ENCODE results near the gene UMAD1. TPM values are rescaled to one million over a fixed set of nuclear protein-coding genes. Genes with fewer than 3 reads are reported as not detected.

UMAD1 gene
- total and polyA plus RNA-seq, 12 donors: 7.4 to 77.4 (median 24.4) TPM

DNA sequence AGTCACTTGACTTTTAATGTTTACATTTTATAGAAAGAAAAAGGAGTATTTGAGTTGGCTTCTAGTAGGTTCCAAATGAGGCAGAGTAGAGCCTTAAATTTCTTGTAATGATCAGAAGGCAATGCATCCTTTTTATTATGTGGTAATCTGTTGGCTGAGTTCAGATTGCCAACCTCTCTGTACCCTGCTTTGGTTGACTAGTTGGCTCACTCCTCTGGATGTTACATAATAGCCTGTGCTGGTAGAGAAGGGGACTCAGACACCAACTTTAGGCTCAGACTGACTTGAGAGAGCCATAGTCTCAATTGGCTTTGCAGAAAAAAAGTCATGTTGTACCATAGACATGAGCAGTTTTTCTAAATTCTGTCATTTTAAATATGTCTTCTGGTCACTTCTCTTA, 281.3 kb downstream of the UMAD1 start:
- Histone ChIP-seq H3K9me3 (replicated peaks in 1 of 3) (no peaks in the 10 kb centered on the region), H3K27me3 (no peaks in the 10 kb centered on the region), H3K27ac (no peak overlapping the region), H3K4me3 (no peak overlapping the region), H3K36me3 (replicated peaks in 1 of 2) (no peaks in the 10 kb centered on the region), H3K4me1 (replicated peaks in 1 of 2) (no peaks in the 10 kb centered on the region)
- intact Hi-C loops (cut with DNase I): no loop called here
- TF ChIP-seq POLR2A (IDR thresholded peaks at IDR 0.05) (no peak), CTCF (IDR thresholded peaks at IDR 0.05) (no peak)
- no peak for DNase-seq

GRCh38 chr7:7922684-7923385, 282.3 kb downstream of the UMAD1 start:
- intact Hi-C loops (cut with DNase I): no loop called here
- TF ChIP-seq CTCF (IDR thresholded peaks at IDR 0.05) (no peak), POLR2A (IDR thresholded peaks at IDR 0.05) (no peak)
- H3K4me3 ChIP-seq: no peak overlapping the region
- H3K4me1 ChIP-seq (replicated peaks in 1 of 2): no peaks in the 10 kb centered on the region
- H3K9me3 ChIP-seq (replicated peaks in 1 of 3): no peaks in the 10 kb centered on the region
- no peaks in the 10 kb centered on the region for H3K36me3 ChIP-seq (replicated peaks in 1 of 2)
- 76 to 80% (median 78%) methylated on average over 7 of the region's 7 CpGs for WGBS, 4 donors
- DNase-seq: no peak
- H3K27me3 ChIP-seq: no peaks in the 10 kb centered on the region
- H3K27ac ChIP-seq: no peak overlapping the region

DNA sequence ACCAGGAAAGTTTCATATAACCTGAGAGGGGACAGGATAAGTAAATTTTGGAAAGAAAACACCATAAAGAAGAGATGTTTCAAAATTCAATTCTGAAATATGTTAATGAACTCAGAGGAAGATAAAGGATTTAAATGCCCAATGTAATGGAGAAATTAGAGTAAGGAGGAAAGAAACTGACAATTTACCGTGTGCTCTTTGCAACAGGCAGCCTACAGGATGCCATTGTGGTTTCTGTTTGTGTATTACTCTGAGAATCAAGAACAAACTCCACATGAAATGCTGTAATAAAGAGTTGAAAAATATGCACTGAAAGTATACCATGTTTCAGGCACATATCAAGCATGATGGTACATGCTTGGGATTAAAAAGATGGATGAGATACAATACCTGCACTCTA, 283.3 kb downstream of the UMAD1 start:
- intact Hi-C loops (cut with DNase I): no loop called here
- no peaks in the 10 kb centered on the region for H3K36me3 ChIP-seq (replicated peaks in 1 of 2)
- no peaks in the 10 kb centered on the region for H3K27me3 ChIP-seq
- TF ChIP-seq CTCF (IDR thresholded peaks at IDR 0.05): no peak
- no peak for TF ChIP-seq POLR2A (IDR thresholded peaks at IDR 0.05)
- DNase-seq: no peak
- no peak overlapping the region for H3K4me3 ChIP-seq
- H3K27ac ChIP-seq: no peak overlapping the region
- 61 to 76% (median 74%) methylated on average over 1 of the region's 1 CpG for whole genome bisulfite sequencing, 4 donors
- H3K9me3 ChIP-seq (replicated peaks in 1 of 3): no peaks in the 10 kb centered on the region
- H3K4me1 ChIP-seq (replicated peaks in 1 of 2): no peaks in the 10 kb centered on the region

GRCh38 chr7:7924303-7924702, 283.8 kb downstream of the UMAD1 start:
- Histone ChIP-seq H3K27me3 (no peaks in the 10 kb centered on the region), H3K4me3 (no peak overlapping the region), H3K36me3 (replicated peaks in 1 of 2) (no peaks in the 10 kb centered on the region), H3K27ac (no peak overlapping the region), H3K4me1 (replicated peaks in 1 of 2) (no peaks in the 10 kb centered on the region), H3K9me3 (replicated peaks in 1 of 3) (no peaks in the 10 kb centered on the region)
- no peak for TF ChIP-seq CTCF (IDR thresholded peaks at IDR 0.05)
- TF ChIP-seq POLR2A (IDR thresholded peaks at IDR 0.05): no peak
- DNase-seq: no peak
- intact Hi-C loops (cut with DNase I): no loop called here

Small RNA genes lying within 50 kb of the gene (small RNA-seq; reads per million reads assigned to genes)
- 0 reads per million in 2 donors for gene RNU6-534P

Other genes starting within 250 kb of the UMAD1 start
- 1 to 10 TPM in 7 of 9 donors, under 1 TPM in 2; 0.66 to 6.2 (median 1.9) TPM for gene COL28A1, start 104.9 kb upstream of the UMAD1 start, total RNA-seq
- 10 to 100 TPM in 1 of 3 donors, 1 to 10 TPM in 2; 3.6 to 16.0 (median 6.7) TPM for gene COL28A1, start 104.9 kb upstream of the UMAD1 start, polyA plus RNA-seq
- gene MIOS, start 73.9 kb upstream of the UMAD1 start, total RNA-seq: 10 to 100 TPM; 15.5 to 51.3 (median 26.0) TPM
- gene MIOS, start 73.9 kb upstream of the UMAD1 start, polyA plus RNA-seq: 10 to 100 TPM in 2 of 3 donors, 1 to 10 TPM in 1; 8.7 to 28.0 (median 15.1) TPM
- 10 to 100 TPM; 15.3 to 52.5 (median 34.6) TPM for gene RPA3, start 77.9 kb downstream of the UMAD1 start, total RNA-seq
- 10 to 100 TPM; 19.6 to 31.4 (median 27.6) TPM for gene RPA3, start 77.9 kb downstream of the UMAD1 start, polyA plus RNA-seq